22Rv1 (cell line): ENCODE results near the gene LCN12.

Source experiments
- CTCF ChIP-seq: fragments of 450-650 bp; IDR thresholded peaks from 2 replicates; pipeline ENCODE4 v1.5.1; 2017; ENCODE audit warnings: mild to moderate bottlenecking
- ZFX ChIP-seq: fragments of 450-650 bp; IDR thresholded peaks from 2 replicates; pipeline ENCODE4 v1.6.1; 2017; ENCODE audit warnings: antibody characterized with exemption, borderline replicate concordance

GRCh38 chr9:136920734-136921231 lies 31.3 kb upstream of the LCN12 start:
- TF ChIP-seq CTCF (no peak), ZFX (no peak)
